Neural cell (in vitro differentiated cells): ENCODE measurements around the gene BNIP3. TPM values are rescaled to one million over a fixed set of nuclear protein-coding genes. Genes with fewer than 3 reads are reported as not detected.

Experiments
- H2AFZ ChIP-seq: fragments of 200-600, 300-800 bp; sonication (generic), shearing (Covaris generic); 2 replicates; pipeline ENCODE4 v1.6.0; 2014; ENCODE audit warnings: low read depth, mild to moderate bottlenecking, antibody characterized with exemption, low read length, moderate library complexity
- H3F3A ChIP-seq: fragments of 200-600 bp; shearing (Covaris generic); 2 replicates; pipeline ENCODE4 v1.6.1; 2016; ENCODE audit warnings: mild to moderate bottlenecking, moderate library complexity, mixed read lengths, antibody characterized with exemption, low read length; ENCODE audit not compliant: insufficient read depth, poor library complexity, severe bottlenecking
- H3K27ac ChIP-seq: fragments of 200-600, 300-800 bp; sonication (generic), shearing (Covaris generic); 2 replicates; pipeline ENCODE4 v1.5.1; 2014; ENCODE audit warnings: mild to moderate bottlenecking, low read length, moderate library complexity
- H3K27me3 ChIP-seq: fragments of 300-800, 200-600 bp; sonication (generic), shearing (Covaris generic); 2 replicates; pipeline ENCODE4 v1.6.0; 2014; ENCODE audit warnings: mild to moderate bottlenecking, low read depth, low read length, moderate library complexity; ENCODE audit not compliant: insufficient read depth
- H3K36me3 ChIP-seq: fragments of 300-800, 200-600 bp; sonication (generic), shearing (Covaris generic); 2 replicates; pipeline ENCODE4 v1.5.1; 2014; ENCODE audit warnings: mild to moderate bottlenecking, antibody characterized with exemption, low read length, moderate library complexity; ENCODE audit not compliant: insufficient read depth
- H3K4me2 ChIP-seq: fragments of 300-800, 200-600 bp; sonication (generic), shearing (Covaris generic); 2 replicates; pipeline ENCODE4 v1.6.0; 2014; ENCODE audit warnings: mild to moderate bottlenecking, low read length
- H3K4me3 ChIP-seq: fragments of 300-800, 200-600 bp; sonication (generic), shearing (Covaris generic); 2 replicates; pipeline ENCODE4 v1.5.1; 2014; ENCODE audit warnings: mild to moderate bottlenecking, low read length, moderate library complexity
- H3K79me2 ChIP-seq: fragments of 200-600 bp; shearing (Covaris generic); replicated peaks from 2 replicates; pipeline ENCODE4 v1.6.0; 2014; ENCODE audit warnings: mild to moderate bottlenecking, low read length, moderate library complexity; ENCODE audit not compliant: insufficient read depth
- H3K9ac ChIP-seq: fragments of 300-800, 200-600 bp; sonication (generic), shearing (Covaris generic); 2 replicates; pipeline ENCODE4 v1.6.1; 2016; ENCODE audit warnings: mild to moderate bottlenecking, low read length, mixed read lengths
- H3K9me2 ChIP-seq: fragments of 200-600 bp; shearing (Covaris generic); 2 replicates; pipeline ENCODE4 v1.6.1; 2016; ENCODE audit warnings: mild to moderate bottlenecking, low read length, mixed read lengths; ENCODE audit not compliant: insufficient read depth
- H3K9me3 ChIP-seq: fragments of 200-600, 300-800 bp; sonication (generic), shearing (Covaris generic); 2 replicates; pipeline ENCODE4 v1.6.1; 2016; ENCODE audit warnings: mild to moderate bottlenecking, mixed run types, low read length, moderate library complexity, mixed read lengths
- H4K20me1 ChIP-seq: fragments of 200-600 bp; shearing (Covaris generic); 2 replicates; pipeline ENCODE4 v1.6.1; 2016; ENCODE audit warnings: mild to moderate bottlenecking, mixed run types; ENCODE audit not compliant: insufficient read depth
- CTCF ChIP-seq: fragments of 450-650 bp; IDR thresholded peaks from 2 replicates; pipeline ENCODE4 v1.5.1; 2014; ENCODE audit warnings: antibody characterized with exemption, mild to moderate bottlenecking, moderate library complexity; ENCODE audit not compliant: poor library complexity, severe bottlenecking
- EP300 ChIP-seq: fragments of 450-650 bp; conservative IDR thresholded peaks from 2 replicates; pipeline ENCODE4 v1.6.1; 2014; ENCODE audit warnings: antibody characterized with exemption, mild to moderate bottlenecking, moderate library complexity; ENCODE audit not compliant: poor library complexity, severe bottlenecking
- EZH2 ChIP-seq: fragments of 200-600, 300-800 bp; shearing (Covaris generic), sonication (generic); IDR thresholded peaks from 2 replicates; pipeline ENCODE4 v1.6.1; 2014; ENCODE audit warnings: antibody characterized with exemption, low read length, borderline replicate concordance, mild to moderate bottlenecking; ENCODE audit not compliant: insufficient read depth, poor library complexity, severe bottlenecking
- MXI1 ChIP-seq: fragments of 450-650 bp; conservative IDR thresholded peaks from 2 replicates; pipeline ENCODE4 v1.6.1; 2014; ENCODE audit warnings: antibody characterized with exemption, mild to moderate bottlenecking; ENCODE audit not compliant: poor library complexity, severe bottlenecking
- POLR2AphosphoS5 ChIP-seq: IDR thresholded peaks from 2 replicates; pipeline ENCODE4 v1.6.1; 2012
- RAD21 ChIP-seq: fragments of 450-650 bp; conservative IDR thresholded peaks from 2 replicates; pipeline ENCODE4 v1.6.1; 2014; ENCODE audit warnings: antibody characterized with exemption, mild to moderate bottlenecking, moderate library complexity
- REST ChIP-seq: IDR thresholded peaks from 2 replicates; pipeline ENCODE4 v1.6.1; 2012; ENCODE audit warnings: borderline replicate concordance
- SMC3 ChIP-seq: fragments of 450-650 bp; conservative IDR thresholded peaks from 2 replicates; pipeline ENCODE4 v1.6.1; 2014; ENCODE audit warnings: antibody characterized with exemption, mild to moderate bottlenecking, moderate library complexity; ENCODE audit not compliant: poor library complexity
- TAF1 ChIP-seq: IDR thresholded peaks from 2 replicates; pipeline ENCODE4 v1.6.1; 2012; ENCODE audit warnings: low read depth
- polyA plus RNA-seq: library from polyadenylated mRNA; depleted of rRNA; stranded (reverse); fragments of >200 nt; gene quantifications from 2 replicates; pipeline ENCODE4 v1.2.3, GENCODE V29; 2014

BNIP3 gene
- polyA plus RNA-seq, 1 donor from 2014 or later, result 77.1 TPM

GRCh38 chr10:131935260-131935659 lies 46.5 kb downstream of the BNIP3 start:
- H3F3A ChIP-seq, result no peaks in the 10 kb centered on the region
- H3K27me3 ChIP-seq, result no peaks in the 10 kb centered on the region
- H3K9ac ChIP-seq, result no peak overlapping the region
- H2AFZ ChIP-seq, result no peak overlapping the region
- H3K36me3 ChIP-seq, result peaks cover 1% of the 10 kb centered on the region
- no peak overlapping the region for H3K27ac ChIP-seq
- no peak for TF ChIP-seq RAD21
- TF ChIP-seq MXI1, result no peak
- TF ChIP-seq EZH2, result no peak
- no peak for TF ChIP-seq TAF1
- no peak for TF ChIP-seq CTCF
- no peak for TF ChIP-seq SMC3
- TF ChIP-seq POLR2AphosphoS5, result no peak
- no peak for TF ChIP-seq REST
- TF ChIP-seq EP300, result no peak
- no peak overlapping the region for H3K4me2 ChIP-seq
- peaks cover 3% of the 10 kb centered on the region for H4K20me1 ChIP-seq
- H3K4me3 ChIP-seq, result no peak overlapping the region
- no peaks in the 10 kb centered on the region for H3K9me2 ChIP-seq
- no peaks in the 10 kb centered on the region for H3K9me3 ChIP-seq
- H3K79me2 ChIP-seq, result peaks cover 12% of the 10 kb centered on the region

- Histone ChIP-seq H4K20me1 (peaks cover 3% of the 10 kb centered on the region), H3K9me2 (no peaks in the 10 kb centered on the region), H3K79me2 (peaks cover 16% of the 10 kb centered on the region), H3F3A (no peaks in the 10 kb centered on the region), H3K4me2 (no peak overlapping the region), H3K4me3 (no peak overlapping the region), H2AFZ (no peak overlapping the region), H3K36me3 (no peaks in the 10 kb centered on the region), H3K9ac (no peak overlapping the region), H3K27ac (no peak overlapping the region), H3K9me3 (no peaks in the 10 kb centered on the region), H3K27me3 (no peaks in the 10 kb centered on the region)
- TF ChIP-seq SMC3, result no peak
- TF ChIP-seq EP300, result no peak
- no peak for TF ChIP-seq RAD21
- no peak for TF ChIP-seq REST
- no peak for TF ChIP-seq CTCF
- TF ChIP-seq EZH2, result no peak
- no peak for TF ChIP-seq TAF1
- TF ChIP-seq POLR2AphosphoS5, result no peak
- no peak for TF ChIP-seq MXI1
Measured at GRCh38 chr10:131934769-131935168, 47.0 kb downstream of the BNIP3 start.
